T-helper 22 cell (primary cell): ENCODE data around the gene SMPD2.

Experiments used
- DNase-seq: peaks from one replicate; pipeline ENCODE4 v3.0.0-alpha.2; 2020; ENCODE audit warnings: low read depth

SMPD2 gene, protein sequence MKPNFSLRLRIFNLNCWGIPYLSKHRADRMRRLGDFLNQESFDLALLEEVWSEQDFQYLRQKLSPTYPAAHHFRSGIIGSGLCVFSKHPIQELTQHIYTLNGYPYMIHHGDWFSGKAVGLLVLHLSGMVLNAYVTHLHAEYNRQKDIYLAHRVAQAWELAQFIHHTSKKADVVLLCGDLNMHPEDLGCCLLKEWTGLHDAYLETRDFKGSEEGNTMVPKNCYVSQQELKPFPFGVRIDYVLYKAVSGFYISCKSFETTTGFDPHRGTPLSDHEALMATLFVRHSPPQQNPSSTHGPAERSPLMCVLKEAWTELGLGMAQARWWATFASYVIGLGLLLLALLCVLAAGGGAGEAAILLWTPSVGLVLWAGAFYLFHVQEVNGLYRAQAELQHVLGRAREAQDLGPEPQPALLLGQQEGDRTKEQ

DNA sequence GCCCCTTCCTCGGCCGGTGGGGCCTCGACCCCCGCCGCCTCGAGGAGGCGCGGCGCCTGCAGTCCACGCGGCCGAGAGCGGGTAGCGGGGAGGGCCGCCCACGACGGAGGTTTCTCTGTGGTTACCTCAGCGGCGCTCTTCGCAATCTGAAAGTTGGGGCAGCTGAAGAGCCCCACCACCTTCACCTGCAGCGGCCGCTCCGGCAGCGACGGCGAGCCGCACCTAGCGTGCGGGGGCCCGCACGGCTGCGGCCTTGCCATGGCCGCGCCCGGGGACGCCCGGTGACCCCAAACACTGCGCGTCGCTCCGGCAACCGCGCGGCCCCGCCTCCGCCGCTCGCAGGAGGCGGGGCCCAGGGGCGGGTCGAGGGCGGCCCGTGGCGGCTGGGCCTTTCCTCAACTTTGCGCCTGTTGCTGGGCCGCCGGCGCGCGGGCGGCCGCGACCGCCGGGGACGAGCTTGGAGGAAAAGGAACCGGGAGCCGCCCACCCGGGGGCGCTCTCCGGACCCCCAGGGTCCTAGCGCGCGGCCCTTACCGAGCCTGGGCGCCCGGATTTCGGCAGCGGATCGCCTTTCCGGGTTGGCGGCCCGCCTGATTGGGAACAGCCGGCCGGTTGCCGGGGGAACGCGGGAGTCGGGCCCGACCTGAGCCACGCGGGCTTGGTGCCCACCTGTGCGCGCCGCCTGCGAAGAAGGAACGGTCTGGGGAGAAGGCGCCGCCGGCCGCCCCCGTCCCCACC is at the start of gene SMPD2, which contains the start of gene PPIL6:
TSS of gene SMPD2 (plus strand) at position 394 of the 738 bp plus-strand sequence. CDS start 398 bp downstream, outside the sequence.
TSS of gene PPIL6 (minus strand) at position 298 of the 738 bp plus-strand sequence. CDS start at position 260, 38 bp downstream.
- DNase-seq, result peak; percentile 65

DNA sequence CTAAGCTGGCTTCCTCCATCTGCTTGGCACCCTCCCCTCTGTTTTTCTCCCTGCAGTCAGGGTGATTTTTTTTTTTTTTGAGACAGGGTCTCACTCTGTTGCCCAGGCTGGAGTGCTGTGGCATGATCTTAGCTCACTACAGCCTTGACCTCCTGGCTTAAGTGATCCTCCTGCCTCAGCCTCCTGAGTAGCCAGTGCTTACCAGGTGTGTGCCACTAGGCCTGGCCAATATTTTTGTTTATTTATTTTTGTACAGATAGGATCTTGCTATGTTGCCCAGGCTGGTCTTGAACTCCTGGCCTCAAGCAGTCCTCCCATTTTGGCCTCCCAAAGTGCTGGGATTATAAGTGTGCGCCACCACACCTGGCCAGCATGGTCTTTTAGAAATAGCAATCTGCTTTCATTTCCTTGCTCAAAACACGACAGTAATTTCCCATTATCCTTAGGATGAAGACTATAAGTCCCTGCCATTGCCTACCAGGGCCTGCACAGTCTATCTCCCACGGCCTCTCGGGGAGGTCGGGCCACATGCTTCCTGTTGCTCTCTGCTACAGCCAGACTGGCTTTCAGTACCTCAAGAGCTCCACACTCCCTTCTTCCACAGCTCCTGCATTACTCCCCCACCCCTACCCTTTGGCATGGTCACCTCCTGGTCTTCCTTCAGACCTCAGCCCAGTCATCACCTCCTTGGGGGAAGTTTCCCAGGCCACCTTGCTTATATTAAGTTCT is 47.2 kb upstream of the SMPD2 start:
- no peak for DNase-seq

DNA sequence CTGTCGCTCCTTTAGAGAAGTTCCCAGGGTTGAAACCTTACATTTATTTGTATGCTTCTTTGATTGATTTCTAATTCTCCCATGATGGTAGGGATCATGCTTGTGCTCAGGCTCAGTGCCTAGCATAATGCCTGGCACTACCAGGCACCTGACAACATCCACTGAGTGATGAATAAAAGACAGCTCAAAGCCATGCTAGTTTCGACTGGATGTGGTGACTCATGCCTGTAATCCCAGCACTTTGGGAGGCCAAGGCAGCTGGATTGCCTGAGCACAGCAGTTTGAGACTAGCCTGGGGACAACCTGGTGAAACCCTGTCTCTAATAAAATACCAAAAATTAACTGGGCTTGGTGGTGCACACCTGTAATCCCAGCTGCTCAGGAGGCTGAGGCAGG is 46.6 kb upstream of the SMPD2 start:
- DNase-seq, result no peak

DNA sequence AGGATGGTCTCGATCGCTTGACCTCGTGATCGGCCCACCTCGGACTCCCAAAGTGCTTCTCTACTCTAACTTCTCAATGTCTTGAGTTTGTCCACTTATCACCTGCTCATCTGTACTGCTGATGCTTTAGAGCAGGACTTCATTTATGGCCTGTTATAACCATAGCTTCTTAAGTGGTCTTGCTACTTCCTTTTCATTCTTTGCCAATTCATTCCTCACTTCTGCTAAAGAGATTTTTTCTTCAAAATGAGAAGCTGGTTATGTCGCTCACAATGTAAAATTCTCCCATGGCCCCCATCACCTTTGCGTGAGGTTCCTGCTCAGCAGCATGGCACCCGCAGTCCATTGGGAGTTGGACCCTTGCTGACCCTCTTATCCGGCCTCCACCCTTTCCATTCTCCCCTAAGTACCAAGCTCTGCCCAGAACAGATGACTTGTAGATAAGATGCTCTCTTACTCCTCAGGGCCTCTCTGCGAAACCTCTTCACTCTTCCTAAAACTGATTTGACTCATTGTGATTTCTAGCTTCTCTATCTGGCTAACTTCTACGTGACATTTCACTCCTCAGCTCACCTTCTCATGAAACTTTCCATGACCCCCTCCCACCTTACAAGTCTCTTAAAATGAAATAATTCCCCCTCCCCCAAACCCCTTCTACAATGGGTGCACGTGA is 44.3 kb upstream of the SMPD2 start:
- DNase-seq, result no peak

DNA sequence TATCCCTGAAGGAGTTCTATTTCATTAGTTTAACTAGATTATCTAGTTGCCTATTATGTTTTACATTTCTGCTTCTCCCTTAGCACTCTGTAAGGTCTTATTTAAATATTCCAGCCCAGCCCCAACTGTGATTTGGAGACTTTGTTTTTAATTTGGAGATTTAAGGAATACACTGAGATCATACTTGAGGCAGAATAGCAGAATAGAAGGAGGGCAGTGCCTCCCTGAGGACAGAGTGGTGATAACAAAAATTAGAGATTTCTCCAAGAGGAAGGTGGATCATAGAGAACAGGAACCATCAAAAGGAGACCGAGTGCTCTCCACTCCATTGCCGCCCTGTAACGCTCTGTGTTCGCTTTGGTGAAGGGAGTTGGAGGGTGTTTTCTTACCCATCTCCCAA is 43.5 kb upstream of the SMPD2 start:
- no peak for DNase-seq

DNA sequence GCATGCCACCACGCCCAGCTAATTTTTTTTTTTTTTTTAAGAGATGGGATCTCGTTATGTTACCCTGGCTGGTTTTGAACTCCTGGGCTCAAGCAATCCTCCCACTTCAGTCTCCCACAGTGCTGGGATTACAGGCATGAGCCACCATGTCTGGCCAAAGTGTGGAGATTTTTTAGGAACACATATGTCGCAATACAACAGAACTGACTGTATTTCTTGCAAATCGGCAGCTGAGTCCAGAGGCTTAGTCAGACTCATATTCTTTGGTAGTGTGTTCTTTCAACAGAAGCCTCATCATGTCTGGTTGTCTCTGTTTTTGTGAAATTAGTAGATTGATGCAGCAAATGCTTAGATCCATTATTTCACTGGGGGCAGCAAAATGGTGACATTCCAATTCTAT is 34.3 kb upstream of the SMPD2 start:
- no peak for DNase-seq

DNA sequence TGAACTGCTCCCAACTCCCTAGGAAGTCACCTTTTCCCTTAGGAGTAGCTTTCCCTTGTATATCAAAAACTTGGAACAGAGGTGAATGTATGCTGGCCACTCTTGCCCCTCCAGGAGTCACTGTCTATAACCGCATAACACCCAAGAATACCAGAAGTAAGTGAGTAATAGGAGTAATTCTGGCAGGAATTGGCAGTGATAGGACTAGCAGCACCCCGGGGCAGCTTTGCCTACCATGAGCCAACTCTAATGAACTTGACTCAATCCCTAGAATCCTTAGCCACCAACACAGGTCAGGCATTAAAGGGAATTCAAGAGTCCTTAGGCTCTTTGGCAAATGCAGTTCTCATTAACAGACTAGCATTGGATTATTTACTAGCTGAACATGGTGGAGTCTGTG is 29.5 kb upstream of the SMPD2 start:
- DNase-seq, result no peak

DNA sequence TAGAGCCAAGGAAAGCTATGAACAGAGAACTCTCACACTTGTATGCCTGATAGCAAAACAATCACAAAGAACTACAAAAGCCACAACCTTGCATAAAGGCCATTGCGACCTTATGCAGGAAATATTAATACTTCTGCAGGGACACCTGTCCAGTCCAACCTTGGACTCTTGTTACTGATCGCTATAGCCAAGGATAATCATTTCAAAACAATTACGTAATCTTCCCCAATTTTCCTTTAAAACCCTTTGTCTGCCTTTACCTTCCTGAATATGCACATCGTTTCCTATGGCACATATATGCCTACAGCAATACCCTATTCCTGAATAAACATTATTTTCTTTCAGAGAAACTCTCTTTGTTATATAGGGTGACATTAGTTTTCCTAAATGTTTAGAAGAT is 22.9 kb upstream of the SMPD2 start:
- DNase-seq, result no peak

DNA sequence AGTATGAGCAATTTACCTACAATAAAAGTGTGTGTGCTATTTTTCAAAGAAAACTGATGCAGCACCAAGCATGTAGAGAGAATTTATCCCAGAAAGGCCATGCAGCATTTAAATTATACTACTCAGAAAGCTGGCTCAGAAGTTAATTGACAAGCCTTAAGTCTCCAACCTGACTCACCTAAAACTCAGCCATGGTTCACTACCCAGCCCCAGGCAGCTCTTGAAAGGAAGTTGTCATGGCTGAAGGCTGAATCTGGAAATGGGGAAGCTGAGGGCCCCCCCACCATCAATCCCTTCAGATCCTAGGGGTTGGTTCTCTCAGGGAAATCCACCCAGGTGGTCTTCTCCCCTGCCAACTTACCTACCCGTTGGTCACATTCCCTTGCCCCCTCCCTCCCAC is 19.8 kb upstream of the SMPD2 start:
- DNase-seq, result no peak

DNA sequence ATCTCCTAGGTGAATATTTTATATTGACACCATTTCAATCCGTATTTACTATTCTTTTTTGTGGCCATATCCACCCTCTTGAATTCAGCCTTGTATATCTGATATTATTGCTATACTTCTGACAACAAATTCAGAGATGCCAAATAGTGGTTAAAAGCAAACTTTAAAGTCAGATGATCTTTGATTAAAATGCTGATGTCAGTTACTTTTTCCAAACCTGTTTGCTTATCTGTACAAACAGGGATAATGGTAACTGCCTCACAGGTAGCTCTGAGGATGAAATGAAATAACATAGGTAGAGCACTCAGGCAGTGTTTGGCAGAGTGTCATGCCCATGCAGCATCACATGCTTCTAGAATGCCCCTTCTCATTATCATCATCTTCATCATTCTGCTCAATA is 19.3 kb upstream of the SMPD2 start:
- DNase-seq, result no peak

DNA sequence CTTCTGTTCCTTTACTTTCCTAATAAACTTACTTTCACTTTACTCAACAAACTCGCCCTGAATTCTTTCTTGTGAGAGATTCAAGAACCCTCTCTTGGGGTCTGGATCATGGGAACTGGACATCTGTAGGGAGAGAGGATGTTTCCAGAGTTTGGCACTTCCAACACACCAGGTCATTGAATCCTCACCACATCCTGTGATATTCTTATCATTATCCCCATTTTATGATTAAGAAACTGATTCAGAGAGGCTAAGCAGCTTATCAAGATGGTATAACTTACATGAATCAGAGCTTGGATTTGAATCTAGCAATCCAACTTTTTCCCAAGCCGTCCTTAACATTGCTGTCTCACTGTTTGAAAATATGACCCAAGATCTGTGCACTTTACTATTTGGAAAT is 15.6 kb upstream of the SMPD2 start:
- DNase-seq, result no peak

DNA sequence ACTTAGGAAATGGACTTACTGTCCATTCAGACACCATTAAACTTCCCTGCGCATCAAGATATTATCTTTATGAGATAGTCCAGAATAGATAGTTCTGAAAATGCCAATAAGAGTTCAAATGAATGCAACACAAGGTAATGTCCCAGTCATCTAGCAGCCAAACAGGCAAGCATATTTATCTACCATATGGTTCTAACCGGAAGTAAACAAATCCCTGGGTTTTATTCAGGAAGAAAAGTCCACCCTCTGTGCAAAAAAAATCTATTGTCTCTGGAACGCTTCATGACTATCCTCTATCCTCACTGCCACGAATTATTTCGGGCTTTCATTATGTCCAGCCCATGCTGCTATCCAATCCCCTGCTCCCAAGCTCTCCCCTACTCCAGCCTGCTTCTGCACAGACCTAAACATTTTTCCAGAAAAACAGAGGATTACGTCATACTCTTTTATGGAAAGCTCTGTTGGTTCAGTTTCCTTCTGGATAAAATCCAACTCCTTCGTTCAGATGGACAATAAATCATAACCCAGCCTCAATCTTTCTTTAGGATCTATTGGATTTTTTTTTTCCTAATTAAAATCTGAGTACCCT is 11.5 kb upstream of the SMPD2 start:
- DNase-seq, result no peak

DNA sequence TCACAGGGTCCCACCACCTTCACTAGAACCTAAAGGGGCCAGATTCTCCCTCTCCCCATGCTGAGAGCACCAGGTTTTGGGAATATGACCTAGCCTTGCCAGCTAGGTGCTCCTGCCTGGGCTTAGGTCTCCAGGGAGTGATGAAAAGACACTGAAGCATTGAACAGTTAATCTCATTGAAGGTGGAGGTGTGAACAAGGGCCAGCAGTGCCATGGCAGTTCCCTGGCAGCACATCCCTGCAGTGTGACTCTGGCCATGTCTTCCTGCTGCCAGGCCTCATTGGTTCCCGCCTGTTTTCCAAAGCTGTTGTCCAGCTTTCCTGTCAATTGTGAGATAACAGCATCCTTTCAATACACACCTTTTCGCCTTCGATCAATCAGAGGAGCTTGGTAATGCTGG is 11.0 kb upstream of the SMPD2 start:
- DNase-seq, result no peak

DNA sequence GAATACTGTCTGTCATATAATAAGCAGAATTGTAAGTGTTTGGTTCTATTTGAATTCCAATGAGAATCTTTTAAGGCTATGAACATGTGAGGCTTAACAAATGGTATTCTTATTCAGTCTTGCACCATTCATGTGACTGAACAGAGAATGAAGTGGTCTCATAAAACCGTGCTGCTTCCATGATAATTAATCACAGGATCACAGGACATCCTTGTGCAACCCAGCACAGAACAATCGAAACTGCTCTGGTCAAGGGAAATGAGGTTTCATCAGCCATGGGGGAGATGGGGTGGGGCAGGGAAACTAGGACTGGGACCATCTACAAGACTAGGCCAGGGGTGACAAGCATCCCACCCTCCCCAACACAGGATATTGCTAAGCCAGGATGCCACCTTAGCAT is 6.1 kb upstream of the SMPD2 start:
- DNase-seq, result no peak

DNA sequence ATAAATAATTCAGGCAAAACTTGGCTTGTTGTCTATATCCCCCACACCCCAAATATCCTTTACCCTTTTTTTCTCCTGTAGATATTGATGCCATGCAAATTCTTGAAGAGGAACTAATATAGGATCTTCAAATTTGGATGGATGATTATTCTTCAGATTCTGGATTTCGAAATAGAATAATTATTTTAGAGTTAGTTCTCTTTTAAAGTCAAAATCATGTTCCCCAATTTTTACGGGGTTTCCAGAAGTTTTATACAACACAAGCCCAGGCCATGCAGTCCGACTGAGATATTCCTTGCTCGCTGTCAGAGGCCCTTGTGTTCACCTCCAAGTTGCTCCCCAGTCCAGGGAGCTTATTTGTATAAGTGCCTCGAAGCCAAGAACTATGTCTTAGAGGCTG is 4.5 kb upstream of the SMPD2 start:
- DNase-seq, result no peak

DNA sequence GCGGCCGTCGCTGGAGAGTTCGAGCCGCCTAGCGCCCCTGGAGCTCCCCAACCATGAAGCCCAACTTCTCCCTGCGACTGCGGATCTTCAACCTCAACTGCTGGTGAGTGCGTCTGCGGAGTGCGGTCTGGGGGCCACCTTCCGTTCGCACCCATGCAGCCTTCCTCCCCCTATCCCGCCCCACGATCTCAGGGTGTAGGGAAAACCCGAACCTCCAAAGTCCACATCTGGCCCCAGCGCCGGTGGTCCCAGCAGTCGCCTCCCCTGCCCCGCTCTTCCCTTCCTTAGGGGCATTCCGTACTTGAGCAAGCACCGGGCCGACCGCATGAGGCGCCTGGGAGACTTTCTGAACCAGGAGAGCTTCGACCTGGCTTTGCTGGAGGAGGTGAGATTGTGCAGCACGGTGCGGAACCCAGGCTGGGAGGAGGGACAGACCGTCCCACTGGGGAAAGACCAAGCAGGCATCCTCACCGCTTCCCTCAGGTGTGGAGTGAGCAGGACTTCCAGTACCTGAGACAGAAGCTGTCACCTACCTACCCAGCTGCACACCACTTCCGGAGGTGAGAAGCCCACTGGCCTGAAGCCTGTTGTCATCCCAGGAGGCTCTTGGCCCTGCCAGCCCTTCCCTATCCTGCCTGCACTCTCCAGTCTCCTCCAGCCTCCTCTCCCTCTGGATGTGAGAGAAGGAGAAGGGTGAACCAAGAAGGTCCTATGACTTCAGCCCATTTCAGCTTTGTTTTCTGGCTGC is 719 bp downstream of the SMPD2 start:
- peak; percentile 42 for DNase-seq

DNA sequence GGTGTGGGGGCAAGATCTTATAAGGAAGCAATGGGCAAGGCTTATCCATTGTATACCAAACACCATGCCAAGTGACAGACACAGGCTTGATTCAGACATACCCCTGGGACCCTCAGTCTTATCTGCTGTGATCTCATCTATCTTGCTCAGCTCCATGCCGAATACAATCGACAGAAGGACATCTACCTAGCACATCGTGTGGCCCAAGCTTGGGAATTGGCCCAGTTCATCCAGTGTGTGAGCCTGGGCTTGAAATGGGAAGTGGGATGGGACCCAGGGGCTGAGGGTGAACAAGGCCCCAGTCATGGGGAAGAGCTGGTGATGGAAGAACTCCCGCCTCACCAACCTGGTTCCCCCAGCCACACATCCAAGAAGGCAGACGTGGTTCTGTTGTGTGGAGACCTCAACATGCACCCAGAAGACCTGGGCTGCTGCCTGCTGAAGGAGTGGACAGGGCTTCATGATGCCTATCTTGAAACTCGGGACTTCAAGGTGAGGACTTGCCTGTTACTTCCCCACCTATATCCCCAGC is 1.9 kb downstream of the SMPD2 start:
- no peak for DNase-seq

DNA sequence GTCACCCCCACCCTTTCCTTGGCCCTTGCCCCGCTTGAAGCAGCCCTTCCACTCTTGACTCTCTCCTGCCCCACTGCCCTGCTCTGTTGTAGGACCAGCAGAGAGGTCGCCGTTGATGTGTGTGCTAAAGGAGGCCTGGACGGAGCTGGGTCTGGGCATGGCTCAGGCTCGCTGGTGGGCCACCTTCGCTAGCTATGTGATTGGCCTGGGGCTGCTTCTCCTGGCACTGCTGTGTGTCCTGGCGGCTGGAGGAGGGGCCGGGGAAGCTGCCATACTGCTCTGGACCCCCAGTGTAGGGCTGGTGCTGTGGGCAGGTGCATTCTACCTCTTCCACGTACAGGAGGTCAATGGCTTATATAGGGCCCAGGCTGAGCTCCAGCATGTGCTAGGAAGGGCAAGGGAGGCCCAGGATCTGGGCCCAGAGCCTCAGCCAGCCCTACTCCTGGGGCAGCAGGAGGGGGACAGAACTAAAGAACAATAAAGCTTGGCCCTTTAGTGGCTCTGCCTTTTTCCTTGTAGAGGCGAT is 3.0 kb downstream of the SMPD2 start:
- no peak for DNase-seq

DNA sequence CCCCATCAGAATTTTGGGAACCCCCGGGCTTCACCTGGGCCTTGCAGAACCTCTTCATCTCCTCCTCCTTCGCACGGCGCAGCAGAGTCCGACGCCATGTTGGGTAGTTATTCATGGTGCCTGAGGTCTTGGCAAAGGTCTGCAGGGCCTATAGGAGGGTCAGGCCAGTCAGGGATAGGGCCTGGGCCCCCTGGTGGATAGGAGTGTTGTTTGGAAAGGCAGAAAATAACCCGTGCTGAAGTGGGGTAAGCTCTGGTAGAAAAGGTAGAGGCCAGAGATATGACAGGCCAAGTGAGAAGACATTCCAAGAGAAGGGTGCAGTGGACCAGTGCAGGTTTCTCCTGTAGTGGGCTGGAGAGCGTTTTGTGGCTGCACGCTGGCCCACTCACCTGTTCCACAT is 4.9 kb downstream of the SMPD2 start:
- no peak for DNase-seq

DNA sequence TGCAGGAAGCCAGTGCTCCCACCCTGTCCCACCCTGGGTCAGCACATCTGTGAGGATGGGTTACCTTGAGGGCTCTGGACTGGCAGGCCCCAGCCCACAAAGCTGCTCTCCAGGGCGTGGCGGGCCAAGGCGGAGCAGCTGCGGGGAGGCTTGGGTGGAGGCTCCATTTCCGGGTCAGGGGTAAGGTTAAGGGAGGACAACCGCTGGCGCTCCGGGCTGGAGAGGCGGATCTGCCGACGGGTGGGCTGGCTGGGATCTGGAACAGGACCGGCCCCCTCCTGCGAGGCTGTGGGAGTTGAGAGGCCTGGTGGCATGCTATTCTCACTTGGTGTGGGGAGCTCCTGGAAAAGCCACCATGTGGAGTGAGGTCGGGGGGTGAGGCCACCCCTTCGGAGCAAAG is 5.5 kb downstream of the SMPD2 start:
- no peak for DNase-seq

DNA sequence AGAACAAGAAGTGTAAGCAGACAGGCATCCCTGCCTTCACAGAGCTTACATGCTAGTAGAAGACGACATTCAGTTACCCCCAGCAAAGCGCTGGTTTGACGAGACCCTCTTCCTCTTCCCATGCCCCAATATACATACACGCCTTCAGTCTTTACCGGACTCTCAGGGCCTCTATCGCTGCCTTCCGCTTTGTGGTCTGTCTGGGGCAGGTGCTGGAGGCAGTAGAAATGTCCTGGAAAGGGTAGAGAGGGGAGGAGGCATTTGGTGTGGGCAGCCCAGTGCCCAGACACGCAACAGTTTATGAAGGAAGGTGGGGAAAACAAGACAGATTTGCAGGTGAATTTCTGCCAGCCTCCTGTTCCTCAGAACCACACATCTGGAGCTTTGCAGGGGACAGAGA is 6.0 kb downstream of the SMPD2 start:
- DNase-seq, result no peak
